HepG2 (cell line): ENCODE data around the gene TMEM33. TPM values are rescaled to one million over a fixed set of nuclear protein-coding genes. Genes with fewer than 3 reads are reported as not detected.

ENCODE experiments used
- ATF3 ChIP-seq: sonication (generic); formaldehyde crosslinking; IDR thresholded peaks from 2 replicates; pipeline ENCODE4 v1.4.0; 2020; ENCODE audit warnings: missing genetic modification reagents
- MTA3 ChIP-seq: sonication (generic); formaldehyde crosslinking; IDR thresholded peaks from 2 replicates; pipeline ENCODE4 v1.4.0; 2020; ENCODE audit warnings: missing genetic modification reagents
- PAWR ChIP-seq: sonication (generic); formaldehyde crosslinking; IDR thresholded peaks from 2 replicates; pipeline ENCODE4 v1.4.0; 2020; ENCODE audit warnings: missing genetic modification reagents, mild to moderate bottlenecking, borderline replicate concordance
- PHF5A ChIP-seq: IDR thresholded peaks from one replicate; pipeline ENCODE4 v1.6.1; 2018; ENCODE audit warnings: low read depth, missing genetic modification reagents; ENCODE audit not compliant: unreplicated experiment
- POLR2G ChIP-seq: fragments of 200-400 bp; formaldehyde crosslinking; IDR thresholded peaks from 2 replicates; pipeline ENCODE4 v1.6.1; 2018; ENCODE audit warnings: mild to moderate bottlenecking, low read depth, low read length, moderate library complexity
- REL ChIP-seq: sonication (generic); formaldehyde crosslinking; conservative IDR thresholded peaks from 2 replicates; pipeline ENCODE4 v1.8.0; 2022; ENCODE audit warnings: mild to moderate bottlenecking, missing genetic modification reagents, moderate library complexity
- ZNF296 ChIP-seq: sonication (generic); formaldehyde crosslinking; conservative IDR thresholded peaks from 2 replicates; pipeline ENCODE4 v1.5.0; 2020; ENCODE audit warnings: mild to moderate bottlenecking, missing genetic modification reagents
- ZNF564 ChIP-seq: sonication (generic); formaldehyde crosslinking; IDR thresholded peaks from 2 replicates; pipeline ENCODE4 v1.8.1; 2023; ENCODE audit warnings: mild to moderate bottlenecking, missing genetic modification reagents
- polyA plus RNA-seq, 8 experiments: library from polyadenylated mRNA; depleted of rRNA in 3 of 8; stranded (reverse) in 7 of 8; unstranded in 1 of 8; fragments of >200 nt; fragmentation: Illumina TruSeq in 4 of 8; extraction: Trizol in 4 of 8; gene quantifications; 2 replicates each; pipeline versions ENCODE4 v1.2.1 to v1.2.3, GENCODE V29; 2011 to 2016; ENCODE audit warnings: low read depth in 4 of 8, missing spikeins in 1 of 8, mixed read lengths in 1 of 8; ENCODE audit not compliant: insufficient read depth in 1 of 8
- total RNA-seq, 5 experiments: library from RNA; depleted of rRNA; stranded (reverse); fragments of >200 nt; fragmentation: Illumina TruSeq; extraction: Trizol; gene quantifications; 2 replicates each; pipeline ENCODE4 v1.2.3, GENCODE V29; 2016; ENCODE audit warnings: low read depth in 1 of 5
- TF ChIP-seq, protein P1 (sequence below): sonication (generic); formaldehyde crosslinking; IDR thresholded peaks from 2 replicates; pipeline ENCODE4 v1.4.0; 2020; ENCODE audit warnings: mild to moderate bottlenecking, missing genetic modification reagents
- TF ChIP-seq, protein P2 (sequence below): IDR thresholded peaks from 2 replicates; pipeline ENCODE4 v1.6.1; 2016; ENCODE audit warnings: missing compliant biosample characterization, missing genetic modification reagents, borderline replicate concordance

Gene TMEM33
- total and polyA plus RNA-seq, 2 of the 13 experiments (the other 11 are each of a cell fraction or from before 2014, with no cell fraction given) = 36.1 to 66.6 TPM

DNA sequence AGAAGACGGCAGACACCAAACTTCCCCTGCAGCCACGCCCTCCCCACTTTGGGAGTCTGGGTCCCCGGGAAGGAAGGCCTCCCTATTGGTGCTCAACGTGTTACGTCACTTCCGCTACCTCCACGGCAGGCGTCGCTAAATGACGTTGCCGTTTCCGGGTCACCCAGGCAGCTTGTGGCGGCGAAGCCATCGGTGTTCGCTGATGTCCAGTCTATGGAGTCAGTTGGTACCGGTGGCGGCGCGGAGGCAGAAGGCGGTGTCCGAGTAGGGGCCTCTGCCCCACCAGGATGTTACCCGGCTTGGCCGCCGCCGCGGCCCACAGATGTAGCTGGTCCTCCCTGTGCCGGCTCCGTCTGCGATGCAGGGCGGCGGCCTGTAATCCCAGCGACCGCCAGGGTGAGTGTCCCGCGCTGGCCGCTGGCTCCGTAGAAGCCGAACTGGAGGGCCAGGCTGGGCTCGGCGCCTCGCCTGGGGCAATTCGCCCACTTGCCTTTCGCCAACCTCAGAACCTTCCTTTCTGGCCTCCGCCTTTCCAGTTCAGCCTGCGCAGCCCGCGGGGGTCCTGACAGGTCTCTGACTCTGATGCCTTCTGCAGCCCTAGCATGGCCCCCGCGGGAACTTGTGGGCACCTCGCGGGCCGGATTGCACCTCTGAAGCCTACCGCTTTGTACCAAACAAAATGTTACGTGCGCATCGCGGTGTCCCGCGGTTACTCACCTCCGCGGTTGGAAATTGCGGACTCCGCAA, 55.3 kb downstream of the TMEM33 start, which contains the start of gene SLC30A9 (continued):
- TF ChIP-seq ZNF564 (CRISPR knock-in tag) = peak; percentile 56; the same call in 1 of the 2 replicates
- TF ChIP-seq REL (CRISPR knock-in tag) = no peak
- TF ChIP-seq PHF5A = peak; percentile 80
- no peak for TF ChIP-seq MTA3 (CRISPR knock-in tag)
- TF ChIP-seq ATF3 (CRISPR knock-in tag) = no peak
- TF ChIP-seq ZNF296 = 0 out of 2 replicates have a peak, but pooled peaks have one; percentile 27
- peak; percentile 93 for TF ChIP-seq POLR2G
- TF ChIP-seq PAWR (CRISPR knock-in tag) = no peak
- TF ChIP-seq, protein P1, sequence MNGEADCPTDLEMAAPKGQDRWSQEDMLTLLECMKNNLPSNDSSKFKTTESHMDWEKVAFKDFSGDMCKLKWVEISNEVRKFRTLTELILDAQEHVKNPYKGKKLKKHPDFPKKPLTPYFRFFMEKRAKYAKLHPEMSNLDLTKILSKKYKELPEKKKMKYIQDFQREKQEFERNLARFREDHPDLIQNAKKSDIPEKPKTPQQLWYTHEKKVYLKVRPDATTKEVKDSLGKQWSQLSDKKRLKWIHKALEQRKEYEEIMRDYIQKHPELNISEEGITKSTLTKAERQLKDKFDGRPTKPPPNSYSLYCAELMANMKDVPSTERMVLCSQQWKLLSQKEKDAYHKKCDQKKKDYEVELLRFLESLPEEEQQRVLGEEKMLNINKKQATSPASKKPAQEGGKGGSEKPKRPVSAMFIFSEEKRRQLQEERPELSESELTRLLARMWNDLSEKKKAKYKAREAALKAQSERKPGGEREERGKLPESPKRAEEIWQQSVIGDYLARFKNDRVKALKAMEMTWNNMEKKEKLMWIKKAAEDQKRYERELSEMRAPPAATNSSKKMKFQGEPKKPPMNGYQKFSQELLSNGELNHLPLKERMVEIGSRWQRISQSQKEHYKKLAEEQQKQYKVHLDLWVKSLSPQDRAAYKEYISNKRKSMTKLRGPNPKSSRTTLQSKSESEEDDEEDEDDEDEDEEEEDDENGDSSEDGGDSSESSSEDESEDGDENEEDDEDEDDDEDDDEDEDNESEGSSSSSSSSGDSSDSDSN (CRISPR knock-in tag) = peak; percentile 94
- TF ChIP-seq, protein P2, sequence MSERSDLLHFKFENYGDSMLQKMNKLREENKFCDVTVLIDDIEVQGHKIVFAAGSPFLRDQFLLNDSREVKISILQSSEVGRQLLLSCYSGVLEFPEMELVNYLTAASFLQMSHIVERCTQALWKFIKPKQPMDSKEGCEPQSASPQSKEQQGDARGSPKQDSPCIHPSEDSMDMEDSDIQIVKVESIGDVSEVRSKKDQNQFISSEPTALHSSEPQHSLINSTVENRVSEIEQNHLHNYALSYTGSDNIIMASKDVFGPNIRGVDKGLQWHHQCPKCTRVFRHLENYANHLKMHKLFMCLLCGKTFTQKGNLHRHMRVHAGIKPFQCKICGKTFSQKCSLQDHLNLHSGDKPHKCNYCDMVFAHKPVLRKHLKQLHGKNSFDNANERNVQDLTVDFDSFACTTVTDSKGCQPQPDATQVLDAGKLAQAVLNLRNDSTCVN = no peak
- TF ChIP-seq, all 625 proteins: peak for 234
